Liver (tissue), 10 donors: Measurements from ENCODE around the gene NUDT16L1. TPM values are rescaled to one million over a fixed set of nuclear protein-coding genes. Genes with fewer than 3 reads are reported as not detected.

ENCODE experiments used
- DNase-seq: peaks from one replicate; pipeline ENCODE4 v3.0.0-alpha.2; 2017; ENCODE audit warnings: low spot score
- H3K27ac ChIP-seq, 2 donors: one replicate each; pipeline ENCODE4 v1.7.0; 2013; ENCODE audit warnings: inconsistent platforms in 2 of 2, low read length in 2 of 2, control low read depth in 1 of 2, low read depth in 1 of 2, mild to moderate bottlenecking in 1 of 2
- H3K27me3 ChIP-seq, 4 donors: one replicate each; pipeline versions ENCODE4 v1.6.1 to v1.7.0; 2013; ENCODE audit warnings: low read length in 3 of 4, inconsistent platforms in 1 of 4, mild to moderate bottlenecking in 1 of 4, moderate library complexity in 1 of 4; ENCODE audit not compliant: control insufficient read depth in 4 of 4, insufficient read depth in 4 of 4
- H3K36me3 ChIP-seq, 4 donors: one replicate each; pipeline versions ENCODE4 v1.6.1 to v1.7.0; 2013; ENCODE audit warnings: low read length in 3 of 4, mild to moderate bottlenecking in 3 of 4, low read depth in 1 of 4, moderate library complexity in 1 of 4; ENCODE audit not compliant: control insufficient read depth in 4 of 4, insufficient read depth in 3 of 4
- H3K4me1 ChIP-seq, 4 donors: one replicate each; pipeline versions ENCODE4 v1.6.1 to v1.7.0; 2013; ENCODE audit warnings: low read length in 3 of 4, mild to moderate bottlenecking in 3 of 4, moderate library complexity in 1 of 4; ENCODE audit not compliant: control insufficient read depth in 4 of 4, insufficient read depth in 4 of 4
- H3K4me3 ChIP-seq, 3 donors: one replicate each; pipeline versions ENCODE4 v1.6.1 to v1.7.0; 2013; ENCODE audit warnings: low read length in 3 of 3, control low read depth in 1 of 3, low read depth in 1 of 3, mild to moderate bottlenecking in 1 of 3
- H3K9ac ChIP-seq, 2 donors: one replicate each; pipeline ENCODE4 v1.7.0; 2013; ENCODE audit warnings: low read length in 2 of 2, mild to moderate bottlenecking in 2 of 2, moderate library complexity in 2 of 2, control low read depth in 1 of 2, low read depth in 1 of 2
- H3K9me3 ChIP-seq, 4 donors: one replicate each; pipeline versions ENCODE4 v1.6.1 to v1.7.0; 2013; ENCODE audit warnings: low read length in 3 of 4; ENCODE audit not compliant: control insufficient read depth in 4 of 4
- FOXA2 ChIP-seq: IDR thresholded peaks from 2 replicates; pipeline ENCODE4 v1.6.1; 2016; ENCODE audit warnings: antibody characterized with exemption
- REST ChIP-seq: IDR thresholded peaks from 2 replicates; pipeline ENCODE4 v1.6.1; 2016; ENCODE audit warnings: antibody characterized with exemption, mild to moderate bottlenecking
- YY1 ChIP-seq: IDR thresholded peaks from 2 replicates; pipeline ENCODE4 v1.6.1; 2016; ENCODE audit warnings: antibody characterized with exemption, mild to moderate bottlenecking
- ZBTB33 ChIP-seq: IDR thresholded peaks from 2 replicates; pipeline ENCODE4 v1.6.1; 2016; ENCODE audit warnings: antibody characterized with exemption
- whole genome bisulfite sequencing: extraction: QIAGEN DNeasy Blood & Tissue Kit; methylation state at CpG from one replicate; pipeline ENCODE4 v1.1.7; 2013; 5-methylcytosine and 5-hydroxymethylcytosine counted together
- polyA plus RNA-seq, 2 donors: library from polyadenylated mRNA; stranded (reverse) in 1 of 2; unstranded in 1 of 2; fragments of 200-250 nt in 1 of 2; fragments of >200 nt in 1 of 2; fragmentation: Nextera tagmentation in 1 of 2; extraction: Ambion mirVana in 1 of 2; gene quantifications; one replicate each; pipeline versions ENCODE4 v1.2.1 to v1.2.3, GENCODE V29; 2013 to 2015
- small RNA-seq: library from RNA; depleted of rRNA; stranded (forward); fragments of <200 nt; gene quantifications from one replicate; pipeline ENCODE3, GENCODE V24; 2014
- total RNA-seq, 2 donors: library from RNA; depleted of rRNA; stranded (reverse); fragments of >200 nt; gene quantifications; one replicate each; pipeline ENCODE4 v1.2.3, GENCODE V29; 2014
- donor health status: healthy.
- donor health status: healthy.
- donor health status: healthy.
- donor health status: healthy.
- donor health status: healthy.

The NUDT16L1 gene
- total and polyA plus RNA-seq, 4 donors = 22.4 to 43.4 (median 36.3) TPM

DNA sequence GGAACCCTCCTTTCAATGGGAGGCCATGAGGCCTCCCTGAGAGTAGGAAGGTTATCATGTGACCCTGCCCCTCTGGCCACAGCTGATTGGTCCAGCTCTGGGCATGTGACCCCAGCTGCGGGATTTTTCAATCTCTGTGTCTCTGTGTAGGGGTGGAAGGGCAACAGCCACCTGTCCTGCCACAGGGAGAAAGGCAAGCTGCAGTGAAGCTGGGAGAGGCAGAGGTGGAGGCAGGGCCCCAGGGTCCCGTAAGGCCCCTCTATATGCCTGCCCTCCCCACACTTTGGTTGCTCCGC is 51.9 kb downstream of the NUDT16L1 start:
- DNase-seq = no peak
- H3K27ac ChIP-seq = no peak overlapping the region
- peaks cover 0 to 6% (median 3%) of the 10 kb centered on the region in 4 donors for H3K4me1 ChIP-seq
- H3K27me3 ChIP-seq = no peaks in the 10 kb centered on the region
- 87% methylated on average over 3 of the region's 3 CpGs for WGBS
- H3K9ac ChIP-seq = no peak overlapping the region
- H3K36me3 ChIP-seq = peaks cover 0 to 5% (median 0%) of the 10 kb centered on the region in 4 donors
- no peaks in the 10 kb centered on the region for H3K9me3 ChIP-seq
- TF ChIP-seq ZBTB33 (no peak), REST (no peak), YY1 (no peak), FOXA2 (no peak)
- no peak overlapping the region for H3K4me3 ChIP-seq

Small RNA genes lying within 50 kb of the gene (small RNA-seq; reads per million reads assigned to genes)
- gene MIR6769A = not detected

Other genes with a start within 250 kb of the NUDT16L1 start
- gene NMRAL1, start 218.9 kb upstream of the NUDT16L1 start, total RNA-seq = 10 to 100 TPM; 20.1 to 21.8 TPM
- gene NMRAL1, start 218.9 kb upstream of the NUDT16L1 start, polyA plus RNA-seq = 10 to 100 TPM; 34.8 to 45.4 TPM
- 10 to 100 TPM; 11.4 to 45.7 TPM for gene HMOX2, start 217.2 kb upstream of the NUDT16L1 start, total RNA-seq
- 10 to 100 TPM; 77.3 to 81.5 TPM for gene HMOX2, start 217.2 kb upstream of the NUDT16L1 start, polyA plus RNA-seq
- gene CDIP1, start 154.8 kb upstream of the NUDT16L1 start, total RNA-seq = 1 to 10 TPM; 4.4 to 8.4 TPM
- gene CDIP1, start 154.8 kb upstream of the NUDT16L1 start, polyA plus RNA-seq = 10 to 100 TPM; 15.7 to 18.6 TPM
- gene C16orf96, start 137.2 kb upstream of the NUDT16L1 start, total RNA-seq = under 1 TPM; 0.09 to 0.25 TPM
- under 1 TPM; 0.06 to 0.07 TPM for gene C16orf96, start 137.2 kb upstream of the NUDT16L1 start, polyA plus RNA-seq
- gene UBALD1, start 78.7 kb upstream of the NUDT16L1 start, total RNA-seq = 1 to 10 TPM; 4.5 to 6.9 TPM
- 10 to 100 TPM in 1 of 2 donors, 1 to 10 TPM in 1; 8.2 to 22.4 TPM for gene UBALD1, start 78.7 kb upstream of the NUDT16L1 start, polyA plus RNA-seq
- gene MGRN1, start 68.7 kb upstream of the NUDT16L1 start, total RNA-seq = 10 to 100 TPM; 15.9 to 35.7 TPM
- 10 to 100 TPM; 21.9 to 29.9 TPM for gene MGRN1, start 68.7 kb upstream of the NUDT16L1 start, polyA plus RNA-seq
- gene ANKS3, start 40.7 kb downstream of the NUDT16L1 start, total RNA-seq = 10 to 100 TPM in 1 of 2 donors, 1 to 10 TPM in 1; 4.1 to 14.0 TPM
- 1 to 10 TPM; 4.0 to 5.3 TPM for gene ANKS3, start 40.7 kb downstream of the NUDT16L1 start, polyA plus RNA-seq
- gene DNAAF8, start 41.0 kb downstream of the NUDT16L1 start, total RNA-seq = under 1 TPM; 0.42 to 0.70 TPM
- under 1 TPM; 0.33 to 0.75 TPM for gene DNAAF8, start 41.0 kb downstream of the NUDT16L1 start, polyA plus RNA-seq
- gene ZNF500, start 73.6 kb downstream of the NUDT16L1 start, total RNA-seq = 1 to 10 TPM; 5.9 to 7.4 TPM
- gene ZNF500, start 73.6 kb downstream of the NUDT16L1 start, polyA plus RNA-seq = 1 to 10 TPM; 3.0 to 4.0 TPM
- gene SEPTIN12, start 94.8 kb downstream of the NUDT16L1 start, total RNA-seq = not detected
- not detected for gene SEPTIN12, start 94.8 kb downstream of the NUDT16L1 start, polyA plus RNA-seq
- gene SMIM22, start 101.8 kb downstream of the NUDT16L1 start, total RNA-seq = 1 to 10 TPM in 1 of 2 donors, not detected in 1; 1.2 TPM
- gene SMIM22, start 101.8 kb downstream of the NUDT16L1 start, polyA plus RNA-seq = under 1 TPM; 0.49 to 0.72 TPM
- gene ROGDI, start 109.1 kb downstream of the NUDT16L1 start, total RNA-seq = 10 to 100 TPM; 14.0 to 28.1 TPM
- 10 to 100 TPM; 16.1 to 18.6 TPM for gene ROGDI, start 109.1 kb downstream of the NUDT16L1 start, polyA plus RNA-seq
- 10 to 100 TPM; 43.7 to 50.2 TPM for gene GLYR1, start 153.7 kb downstream of the NUDT16L1 start, total RNA-seq
- 10 to 100 TPM; 18.1 to 37.4 TPM for gene GLYR1, start 153.7 kb downstream of the NUDT16L1 start, polyA plus RNA-seq
- 10 to 100 TPM; 19.1 to 19.7 TPM for gene UBN1, start 153.9 kb downstream of the NUDT16L1 start, total RNA-seq
- gene UBN1, start 153.9 kb downstream of the NUDT16L1 start, polyA plus RNA-seq = 1 to 10 TPM; 7.3 to 9.3 TPM
- gene PPL, start 243.6 kb downstream of the NUDT16L1 start, total RNA-seq = 10 to 100 TPM in 1 of 2 donors, 1 to 10 TPM in 1; 2.1 to 26.0 TPM
- 1 to 10 TPM; 5.4 to 6.8 TPM for gene PPL, start 243.6 kb downstream of the NUDT16L1 start, polyA plus RNA-seq